ENCODE data around the gene DCAKD.

Gene DCAKD

GRCh38 chr17:45003877-45004276 is 47.6 kb downstream of the DCAKD start:
- no peak for DNase-seq (ENCODE audit: low read depth)

DNA sequence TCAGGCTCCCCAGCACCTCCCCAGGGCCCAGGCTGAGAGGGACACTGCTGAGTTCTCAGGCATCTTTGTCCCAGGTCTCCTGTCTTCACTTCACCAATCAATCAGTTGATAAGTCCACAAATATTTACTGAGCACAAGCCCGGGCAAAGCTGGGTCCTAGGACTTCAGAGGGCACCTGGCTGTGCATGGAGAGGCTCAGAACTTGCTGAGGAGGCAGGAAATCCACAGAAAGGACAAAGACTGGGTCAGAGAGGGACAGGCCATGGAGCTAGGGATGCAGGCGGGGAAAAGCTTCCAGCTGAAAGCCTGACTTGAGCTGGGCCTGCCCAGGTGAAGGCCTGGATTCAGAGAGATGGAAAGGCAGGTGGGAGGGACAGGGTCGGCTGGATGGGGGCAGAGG is 50.1 kb downstream of the DCAKD start:
- DNase-seq (ENCODE audit: low read depth), result no peak

GRCh38 chr17:44999433-44999832 is 52.0 kb downstream of the DCAKD start:
- DNase-seq (ENCODE audit: low read depth), result no peak

GRCh38 chr17:44998646-44999045 is 52.8 kb downstream of the DCAKD start:
- DNase-seq (ENCODE audit: low read depth), result no peak

GRCh38 chr17:44997733-44998520 is 53.5 kb downstream of the DCAKD start:
- peak; percentile 70 for DNase-seq (ENCODE audit: low read depth)

- no peak for DNase-seq (ENCODE audit: low read depth)
These were observed 55.1 kb downstream of the DCAKD start for GRCh38 chr17:44996304-44996703.

DNA sequence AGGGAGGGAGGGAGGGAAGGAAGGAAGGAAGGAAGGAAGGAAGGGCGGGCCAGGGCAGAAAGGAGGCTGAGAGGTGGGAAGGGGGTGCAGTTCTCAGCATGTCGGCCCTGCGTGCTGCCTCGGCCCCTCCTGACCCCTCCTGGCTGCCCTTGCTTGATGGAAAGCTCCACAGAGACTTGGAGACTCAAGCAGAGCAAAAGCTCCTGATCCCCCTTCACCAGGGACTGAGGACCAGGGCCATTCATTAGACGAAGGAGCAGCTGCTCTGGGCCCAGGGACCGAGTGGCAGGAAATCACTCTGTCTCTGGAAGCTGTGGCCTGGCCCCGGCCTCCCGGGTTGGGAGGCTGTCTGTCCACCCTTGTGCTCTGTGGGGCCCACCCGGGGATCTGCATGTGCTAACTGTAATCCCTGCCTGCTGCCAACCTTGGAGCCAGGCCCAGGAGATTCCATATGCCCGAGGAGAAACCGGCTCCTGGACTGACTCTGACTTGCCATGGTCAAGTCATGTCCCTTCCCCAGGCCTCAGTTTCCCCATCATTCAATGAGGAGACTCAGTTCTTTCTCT is 55.9 kb downstream of the DCAKD start:
- DNase-seq (ENCODE audit: low read depth), result no peak

- DNase-seq (ENCODE audit: low read depth), result no peak
These were observed 59.0 kb downstream of the DCAKD start for GRCh38 chr17:44992242-44992939.

DNA sequence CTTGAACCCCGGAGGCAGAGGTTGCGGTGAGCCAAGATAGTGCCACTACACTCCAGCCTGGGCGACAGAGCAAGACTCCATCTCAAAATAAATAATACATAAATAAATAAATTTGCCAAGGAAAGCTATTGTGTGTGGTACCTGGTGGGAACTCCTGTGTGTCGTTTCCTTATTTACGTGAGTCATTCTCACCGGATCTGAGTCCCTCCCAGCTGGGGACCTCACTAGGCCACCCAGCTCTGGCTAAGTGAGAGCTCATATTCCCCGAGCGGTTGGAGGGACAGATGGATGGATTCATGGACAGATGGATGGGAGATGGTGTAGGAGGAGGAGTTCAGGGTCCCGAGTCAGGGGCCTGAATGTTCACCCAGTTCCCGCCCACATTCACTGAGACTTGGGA is 60.4 kb downstream of the DCAKD start:
- no peak for DNase-seq (ENCODE audit: low read depth)

- no peak for DNase-seq (ENCODE audit: low read depth)
These were observed 61.8 kb downstream of the DCAKD start for GRCh38 chr17:44989552-44990138.

- DNase-seq (ENCODE audit: low read depth), result no peak
These were observed 63.1 kb downstream of the DCAKD start for GRCh38 chr17:44988044-44988942.

DNA sequence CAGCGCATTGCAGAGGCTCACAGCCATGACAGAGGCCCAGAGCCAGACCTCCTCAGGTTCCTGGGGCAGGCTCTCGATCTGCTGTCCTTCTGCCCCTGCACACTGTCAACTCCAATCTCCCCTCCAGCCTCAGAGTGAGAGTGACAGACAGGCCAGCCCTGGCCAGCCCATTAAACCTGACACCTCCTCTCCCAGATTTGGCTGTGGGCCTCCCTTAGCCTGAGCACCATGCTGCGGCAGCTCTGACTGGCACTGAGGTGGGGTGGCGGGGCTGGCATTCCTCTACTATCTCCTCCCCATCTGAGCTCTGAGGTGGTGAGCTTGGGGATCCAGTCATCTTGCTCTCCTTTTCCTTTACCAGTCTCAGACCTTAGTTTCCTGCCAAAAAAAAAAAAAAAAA is 67.9 kb downstream of the DCAKD start:
- no peak for DNase-seq (ENCODE audit: low read depth)

DNA sequence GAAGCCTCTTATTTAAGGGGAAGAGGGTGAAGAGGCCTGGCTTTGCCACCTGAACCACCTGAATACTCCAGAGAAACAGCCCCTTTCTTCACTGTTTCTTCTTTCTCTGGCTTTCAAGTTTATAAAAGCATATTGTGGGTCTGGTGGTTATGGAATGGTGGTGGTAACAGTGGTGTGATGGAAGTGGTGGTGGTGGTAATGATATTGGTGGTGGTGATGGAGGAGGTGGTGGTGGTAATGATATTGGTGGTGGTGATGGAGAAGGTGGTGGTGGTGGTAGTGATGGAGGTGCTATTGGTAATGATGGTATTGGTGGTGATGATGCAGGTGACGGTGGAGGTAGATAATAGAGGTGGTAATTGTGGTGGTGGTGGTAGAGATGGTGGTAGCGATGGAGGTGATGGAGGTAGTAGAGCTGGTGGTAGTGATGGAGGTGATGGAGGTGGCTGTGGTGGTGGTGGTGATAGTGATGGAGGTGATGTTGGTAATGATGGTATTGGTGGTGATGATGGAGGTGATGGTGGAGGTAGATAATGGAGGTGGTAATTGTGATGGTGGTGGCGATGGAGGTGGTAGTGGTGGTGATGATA is 69.2 kb downstream of the DCAKD start:
- no peak for DNase-seq (ENCODE audit: low read depth)

- peak; percentile 83 for DNase-seq (ENCODE audit: low read depth)
These were observed 70.0 kb downstream of the DCAKD start for GRCh38 chr17:44981221-44981968.

DNA sequence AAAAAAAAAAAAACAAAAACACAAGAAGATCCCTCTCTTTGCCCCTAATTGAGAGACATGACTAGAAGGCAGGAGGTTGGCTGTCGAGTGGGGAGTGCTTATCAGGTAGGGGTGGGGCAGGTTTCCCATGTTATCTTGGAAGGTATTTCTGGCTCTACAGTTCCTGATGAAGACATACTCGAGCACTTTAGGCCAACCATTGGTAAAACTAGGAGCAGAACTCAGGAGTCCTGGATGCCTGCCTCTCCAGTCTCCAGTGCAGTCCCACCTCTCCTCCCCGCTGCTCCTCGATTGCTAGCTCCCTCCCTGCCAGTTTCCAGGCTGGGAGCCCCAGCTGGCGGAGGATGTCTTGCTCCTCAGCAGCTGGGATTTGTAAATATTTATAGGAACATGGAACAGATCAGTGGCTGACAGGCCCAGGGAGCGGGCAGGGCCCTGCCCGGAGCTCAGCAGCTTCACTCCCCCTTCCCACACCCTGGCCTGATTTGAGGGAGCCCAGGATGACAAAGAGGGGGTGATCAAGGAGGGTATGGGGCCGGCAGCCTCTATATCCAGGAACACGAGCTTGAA is 71.9 kb downstream of the DCAKD start:
- DNase-seq (ENCODE audit: low read depth), result no peak

- DNase-seq (ENCODE audit: low read depth), result no peak
These were observed 72.6 kb downstream of the DCAKD start for GRCh38 chr17:44978807-44979206.

DNA sequence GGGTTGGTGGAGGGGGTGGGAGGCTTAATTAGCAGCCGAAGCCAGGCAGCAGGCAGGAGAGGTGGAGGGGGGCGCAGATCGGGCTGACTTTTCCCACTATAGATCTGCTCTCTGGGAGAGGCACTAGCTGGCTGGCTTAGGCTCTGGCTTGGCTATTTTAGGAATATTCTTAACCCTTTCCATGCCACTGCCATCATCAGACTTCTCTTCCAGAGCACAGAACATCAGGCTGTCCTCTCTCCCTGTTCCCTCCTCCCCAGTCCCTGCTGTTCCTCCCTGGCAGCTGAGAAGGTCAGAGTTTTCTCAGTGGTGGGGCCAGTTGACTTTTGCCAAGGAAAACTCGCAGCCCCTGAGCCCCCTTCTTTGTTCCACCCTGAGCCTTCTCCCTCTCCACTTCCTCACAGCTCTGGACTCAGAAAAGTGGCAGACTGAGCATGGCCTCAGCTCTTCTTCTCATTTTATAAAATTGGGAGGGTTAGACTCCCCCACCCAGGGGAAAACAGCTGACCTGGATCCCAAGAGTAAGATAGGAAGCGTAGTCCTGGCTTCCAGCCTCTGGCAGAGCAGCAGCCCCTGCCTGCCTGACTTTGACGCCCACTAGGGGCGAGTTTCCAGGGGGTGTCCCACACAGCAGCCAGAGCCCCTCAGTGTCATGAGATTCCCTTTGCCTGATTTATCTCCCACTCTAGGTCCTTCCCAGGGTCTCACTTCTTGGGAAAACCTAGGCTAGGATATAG is 73.5 kb downstream of the DCAKD start:
- no peak for DNase-seq (ENCODE audit: low read depth)

DNA sequence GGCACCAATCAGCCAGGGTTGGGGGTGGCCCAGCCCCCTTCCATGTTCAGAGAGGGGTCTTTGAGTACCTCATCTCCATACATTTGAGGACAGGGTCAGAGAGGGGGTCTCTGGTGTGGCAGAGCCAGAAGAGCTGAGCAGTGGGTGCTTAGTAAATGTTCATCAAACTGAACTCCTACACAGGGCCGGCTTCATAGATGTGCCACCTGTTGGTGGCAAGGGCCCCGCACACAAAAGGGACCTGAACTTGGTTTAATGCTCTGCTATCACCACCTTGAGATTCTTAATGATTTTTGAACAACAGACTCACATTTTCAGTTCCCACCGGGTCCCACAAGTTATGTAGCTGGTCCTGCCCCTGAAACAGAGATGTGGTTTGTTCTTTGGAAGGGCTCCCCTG is 74.4 kb downstream of the DCAKD start:
- DNase-seq (ENCODE audit: low read depth), result no peak

GRCh38 chr17:44976206-44976605 is 75.2 kb downstream of the DCAKD start:
- no peak for DNase-seq (ENCODE audit: low read depth)
